ENCODE results near the gene NMNAT3. TPM values are rescaled to one million over a fixed set of nuclear protein-coding genes. Genes with fewer than 3 reads are reported as not detected.

NMNAT3 gene
- total RNA-seq, 1 donor from 2014 or later: 13.6 TPM

DNA sequence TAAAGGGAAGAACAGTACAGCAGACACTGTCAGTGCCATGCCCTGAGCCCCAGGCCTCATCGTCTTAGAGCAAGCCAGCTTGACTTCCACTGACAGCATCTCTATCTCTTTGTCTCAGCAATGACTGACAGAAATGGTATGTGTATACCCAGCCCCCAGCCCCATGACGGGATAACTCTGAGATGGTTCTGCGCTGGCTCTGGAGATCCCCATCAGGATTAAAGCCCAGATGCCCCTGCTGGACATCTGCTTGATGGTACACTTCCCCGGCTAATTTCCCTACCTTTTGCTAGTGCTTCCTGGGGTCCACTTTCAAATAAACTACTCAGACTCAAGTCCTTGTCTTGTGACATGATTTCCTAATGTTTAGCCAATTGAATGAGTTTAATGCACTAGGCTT lies 7.6 kb downstream of the NMNAT3 start:
- peaks cover 3% of the 10 kb centered on the region for H3K36me3 Mint-ChIP-seq
- H3K4me3 Mint-ChIP-seq: no peak overlapping the region
- peaks cover 8% of the 10 kb centered on the region for H3K4me1 Mint-ChIP-seq
- H3K9me3 Mint-ChIP-seq: peaks cover 4% of the 10 kb centered on the region
- peaks cover 3% of the 10 kb centered on the region for H3K27me3 Mint-ChIP-seq (ENCODE audit: low read depth)
- no peak overlapping the region for H3K27ac Mint-ChIP-seq
- TF ChIP-seq CTCF (IDR thresholded peaks at IDR 0.05; ENCODE audit: unreplicated experiment): no peak
- DNase-seq (ENCODE audit: low spot score in 2 of 2, unreplicated experiment in 2 of 2): no peak

DNA sequence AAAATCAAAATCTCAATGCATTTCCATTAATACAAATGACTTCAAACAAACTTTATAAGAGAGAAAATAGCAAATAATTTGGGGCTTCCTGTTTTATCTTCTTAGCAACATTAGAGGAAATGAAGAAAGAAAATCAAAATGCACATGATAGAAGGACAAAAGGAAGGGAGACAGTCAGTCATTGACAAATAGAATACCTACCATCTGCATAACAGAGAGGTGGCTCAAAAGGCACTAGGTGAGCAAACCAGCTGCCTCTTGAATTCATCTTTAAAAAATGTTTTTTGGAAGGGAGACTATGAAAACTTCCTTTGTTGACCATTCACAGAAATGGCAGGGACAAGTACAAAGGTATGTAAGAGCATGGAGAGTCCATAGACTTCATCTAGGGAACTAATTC lies 9.4 kb downstream of the NMNAT3 start:
- no peak overlapping the region for H3K4me3 Mint-ChIP-seq
- peaks cover 15% of the 10 kb centered on the region for H3K4me1 Mint-ChIP-seq
- H3K36me3 Mint-ChIP-seq: peaks cover 3% of the 10 kb centered on the region
- peaks cover 4% of the 10 kb centered on the region for H3K9me3 Mint-ChIP-seq
- H3K27me3 Mint-ChIP-seq (ENCODE audit: low read depth): no peaks in the 10 kb centered on the region
- no peak for TF ChIP-seq CTCF (IDR thresholded peaks at IDR 0.05; ENCODE audit: unreplicated experiment)
- DNase-seq (ENCODE audit: low spot score in 2 of 2, unreplicated experiment in 2 of 2): no peak
- H3K27ac Mint-ChIP-seq: no peak overlapping the region

DNA sequence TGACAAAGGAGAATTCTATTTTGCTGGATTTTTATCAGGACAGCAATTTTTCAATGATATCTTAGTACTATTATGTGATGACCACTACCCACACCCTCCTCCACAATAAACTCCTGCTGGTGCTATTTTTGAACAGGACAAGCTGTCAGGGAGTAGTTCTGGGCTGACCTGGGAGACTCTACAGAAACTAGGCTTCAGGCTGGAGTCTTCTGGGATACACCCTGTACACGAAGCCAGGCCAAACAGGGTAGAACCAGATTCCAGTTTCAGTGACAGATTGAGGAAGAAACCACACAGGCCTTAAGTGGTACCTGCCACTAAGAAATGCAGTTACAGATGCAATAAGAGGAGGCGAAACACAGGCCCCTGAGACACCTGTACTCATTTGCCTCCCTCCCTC lies 12.8 kb downstream of the NMNAT3 start:
- H3K36me3 Mint-ChIP-seq: peaks cover 12% of the 10 kb centered on the region
- no peaks in the 10 kb centered on the region for H3K27me3 Mint-ChIP-seq (ENCODE audit: low read depth)
- DNase-seq (ENCODE audit: low spot score in 2 of 2, unreplicated experiment in 2 of 2): no peak
- H3K27ac Mint-ChIP-seq: peak overlapping the region; percentile 72
- H3K4me3 Mint-ChIP-seq: no peak overlapping the region
- peaks cover 7% of the 10 kb centered on the region for H3K4me1 Mint-ChIP-seq
- TF ChIP-seq CTCF (IDR thresholded peaks at IDR 0.05; ENCODE audit: unreplicated experiment): no peak
- H3K9me3 Mint-ChIP-seq: peaks cover 4% of the 10 kb centered on the region

GRCh38 chr3:139660269-139660668 lies 17.5 kb downstream of the NMNAT3 start:
- no peaks in the 10 kb centered on the region for H3K27me3 Mint-ChIP-seq (ENCODE audit: low read depth)
- H3K9me3 Mint-ChIP-seq: peaks cover 6% of the 10 kb centered on the region
- H3K27ac Mint-ChIP-seq: no peak overlapping the region
- no peak for DNase-seq (ENCODE audit: low spot score in 2 of 2, unreplicated experiment in 2 of 2)
- H3K4me1 Mint-ChIP-seq: peaks cover 17% of the 10 kb centered on the region
- peaks cover 9% of the 10 kb centered on the region for H3K36me3 Mint-ChIP-seq
- TF ChIP-seq CTCF (IDR thresholded peaks at IDR 0.05; ENCODE audit: unreplicated experiment): no peak
- H3K4me3 Mint-ChIP-seq: no peak overlapping the region

DNA sequence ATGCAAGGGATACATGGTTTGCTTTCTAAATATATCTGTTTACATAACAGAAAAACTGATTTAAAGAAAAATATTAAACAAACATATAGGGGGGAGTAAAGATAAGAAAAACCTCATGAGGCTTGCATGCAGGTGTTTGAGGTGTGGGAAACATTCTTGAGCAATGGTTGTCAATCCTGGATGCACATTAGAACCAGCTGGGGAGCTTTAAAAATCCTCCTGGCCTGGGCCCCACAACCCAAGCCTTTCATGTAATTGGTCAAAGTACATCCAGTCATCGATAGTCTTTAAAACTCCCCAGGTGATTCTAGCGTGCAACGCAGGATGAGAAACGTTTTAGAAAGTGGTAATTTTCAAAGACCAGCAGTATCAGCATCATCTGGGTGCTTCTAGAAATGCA lies 18.3 kb downstream of the NMNAT3 start:
- no peak for TF ChIP-seq CTCF (IDR thresholded peaks at IDR 0.05; ENCODE audit: unreplicated experiment)
- H3K27ac Mint-ChIP-seq: no peak overlapping the region
- H3K4me1 Mint-ChIP-seq: peaks cover 19% of the 10 kb centered on the region
- no peak for DNase-seq (ENCODE audit: low spot score in 2 of 2, unreplicated experiment in 2 of 2)
- peaks cover 6% of the 10 kb centered on the region for H3K9me3 Mint-ChIP-seq
- no peak overlapping the region for H3K4me3 Mint-ChIP-seq
- peaks cover 9% of the 10 kb centered on the region for H3K36me3 Mint-ChIP-seq
- H3K27me3 Mint-ChIP-seq (ENCODE audit: low read depth): no peaks in the 10 kb centered on the region

DNA sequence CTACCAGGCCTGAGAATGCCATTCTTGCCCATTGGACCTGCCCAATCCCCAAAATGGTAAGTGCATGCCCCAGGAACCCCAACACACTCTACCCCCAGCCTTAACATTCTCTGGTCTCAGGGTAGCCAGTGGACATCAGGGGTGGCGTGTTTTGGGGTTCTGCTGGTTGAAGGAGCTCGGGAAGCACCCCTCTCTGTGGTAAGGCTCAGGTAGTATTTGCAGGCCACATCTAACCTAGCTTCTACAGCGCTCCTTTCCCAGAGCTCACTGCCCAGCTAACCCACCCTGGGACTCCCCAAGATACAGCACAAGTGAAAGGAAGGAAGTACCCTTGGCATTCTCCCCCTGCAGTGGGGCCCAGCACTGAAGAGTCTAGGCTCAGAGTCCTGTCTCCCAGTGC lies 19.8 kb downstream of the NMNAT3 start:
- DNase-seq (ENCODE audit: low spot score in 2 of 2, unreplicated experiment in 2 of 2): no peak
- H3K9me3 Mint-ChIP-seq: peaks cover 6% of the 10 kb centered on the region
- peaks cover 27% of the 10 kb centered on the region for H3K4me1 Mint-ChIP-seq
- no peak overlapping the region for H3K4me3 Mint-ChIP-seq
- TF ChIP-seq CTCF (IDR thresholded peaks at IDR 0.05; ENCODE audit: unreplicated experiment): no peak
- peaks cover 9% of the 10 kb centered on the region for H3K36me3 Mint-ChIP-seq
- H3K27ac Mint-ChIP-seq: no peak overlapping the region
- no peaks in the 10 kb centered on the region for H3K27me3 Mint-ChIP-seq (ENCODE audit: low read depth)

Measured in mesothelial cell of epicardium (in vitro differentiated cells).